SW 1271 (cell line): ENCODE results near the gene CPD.

Source experiments
- DNase-seq, 2 experiments: peaks; one replicate each; lab custom pipeline; 2025; lab: John Stamatoyannopoulos, UW

CPD gene

DNA sequence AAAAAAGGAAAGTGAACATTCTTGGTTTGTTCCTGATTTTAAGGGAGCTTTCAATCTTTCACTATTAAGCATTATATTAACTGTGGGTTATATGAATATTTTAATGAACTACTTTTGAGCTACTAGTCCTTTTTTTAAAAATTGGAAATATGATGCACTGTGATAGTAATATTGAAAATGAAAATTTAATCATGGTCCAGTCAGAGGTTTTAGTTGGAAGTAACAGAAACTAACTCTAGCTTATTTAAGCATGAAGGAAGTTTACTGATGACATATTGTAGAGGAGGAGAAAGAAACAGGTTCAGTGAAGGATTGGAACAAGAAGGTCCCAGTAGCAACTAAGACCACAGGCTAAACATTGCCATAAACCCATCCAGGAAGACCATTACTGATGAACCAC is 24.0 kb upstream of the CPD start:
- DNase-seq: no peak

DNA sequence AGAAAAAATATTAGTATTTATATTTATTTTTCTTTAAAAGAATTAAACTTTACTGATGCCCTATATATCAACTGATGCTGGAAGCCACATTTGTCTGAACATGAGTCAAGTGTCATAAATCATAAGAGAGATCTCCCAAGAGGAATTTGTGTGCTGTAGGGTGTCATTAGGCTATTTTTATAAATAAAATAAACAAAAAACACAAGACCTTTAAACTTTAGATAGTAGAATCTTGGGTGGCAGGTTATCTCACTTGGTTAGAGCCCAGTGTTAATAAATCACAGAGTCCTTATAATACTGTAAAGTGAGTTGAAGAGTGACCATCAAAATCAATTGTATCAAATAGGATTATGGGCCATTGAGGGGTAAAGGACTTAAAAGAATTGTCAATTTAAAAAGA is 21.3 kb upstream of the CPD start:
- DNase-seq: no peak

DNA sequence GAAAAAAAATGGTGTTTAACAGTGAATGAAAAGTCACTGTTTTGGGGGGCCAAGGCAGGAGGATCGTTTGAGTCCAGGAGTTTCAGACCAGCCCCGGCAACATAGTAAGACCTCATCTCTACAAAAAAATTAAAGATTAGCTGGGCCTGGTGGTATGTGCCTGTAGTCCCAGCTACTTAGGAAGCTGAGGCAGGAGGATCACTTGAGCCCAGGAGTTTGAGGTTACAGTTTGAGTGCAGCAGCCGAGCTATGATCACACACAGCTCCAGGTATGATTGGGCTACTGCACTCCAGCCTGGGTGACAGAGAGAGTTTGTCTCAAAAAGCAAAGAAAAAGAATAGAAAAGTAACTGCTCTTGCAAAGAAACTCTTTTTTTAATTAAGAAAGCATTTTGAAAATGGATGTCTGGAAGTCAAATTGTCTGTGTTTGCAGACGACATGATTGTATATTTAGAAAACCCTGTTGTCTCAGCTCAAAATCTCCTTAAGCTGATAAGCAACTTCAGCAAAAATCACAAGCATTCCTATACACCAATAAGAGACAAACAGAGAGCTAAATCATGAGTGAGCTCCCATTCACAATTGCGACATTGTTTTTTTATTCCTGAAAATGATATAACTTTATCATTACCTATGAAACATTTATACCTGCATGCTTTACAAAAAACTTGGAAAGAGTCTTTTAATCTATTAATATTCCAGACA is 20.5 kb upstream of the CPD start:
- no peak for DNase-seq

DNA sequence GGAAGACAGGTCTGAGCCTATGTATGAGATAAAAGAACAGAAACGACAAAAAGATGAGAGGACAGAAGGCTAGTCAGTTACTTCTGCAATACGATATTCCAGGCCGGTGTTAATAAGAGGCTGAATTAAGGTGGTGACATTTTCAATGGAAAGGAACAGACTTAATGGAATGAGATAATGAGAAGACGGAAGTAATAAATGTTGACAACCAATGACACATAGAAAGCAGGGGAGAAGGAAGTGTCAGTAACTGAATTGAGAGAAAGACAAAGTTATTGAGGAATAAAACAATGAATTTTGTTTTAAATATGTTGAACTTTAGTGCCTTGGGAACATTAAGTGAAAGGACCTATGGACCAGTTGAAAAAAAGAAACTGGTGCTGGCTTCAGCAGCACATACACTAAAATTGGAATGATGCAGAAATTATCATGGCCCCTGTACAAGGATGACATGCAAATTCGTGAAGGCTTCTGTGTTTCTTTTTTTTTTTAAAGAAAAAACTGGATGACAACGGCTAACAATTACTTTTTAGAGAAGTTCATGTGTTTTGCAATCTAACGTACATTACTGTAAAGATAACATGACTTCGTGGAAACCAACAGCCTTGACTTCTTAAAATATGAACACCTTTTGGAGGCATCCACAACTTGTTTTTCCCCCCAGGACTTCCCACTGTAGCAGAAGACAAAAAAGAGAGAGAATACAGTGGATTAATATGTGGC is 18.5 kb upstream of the CPD start:
- no peak for DNase-seq

DNA sequence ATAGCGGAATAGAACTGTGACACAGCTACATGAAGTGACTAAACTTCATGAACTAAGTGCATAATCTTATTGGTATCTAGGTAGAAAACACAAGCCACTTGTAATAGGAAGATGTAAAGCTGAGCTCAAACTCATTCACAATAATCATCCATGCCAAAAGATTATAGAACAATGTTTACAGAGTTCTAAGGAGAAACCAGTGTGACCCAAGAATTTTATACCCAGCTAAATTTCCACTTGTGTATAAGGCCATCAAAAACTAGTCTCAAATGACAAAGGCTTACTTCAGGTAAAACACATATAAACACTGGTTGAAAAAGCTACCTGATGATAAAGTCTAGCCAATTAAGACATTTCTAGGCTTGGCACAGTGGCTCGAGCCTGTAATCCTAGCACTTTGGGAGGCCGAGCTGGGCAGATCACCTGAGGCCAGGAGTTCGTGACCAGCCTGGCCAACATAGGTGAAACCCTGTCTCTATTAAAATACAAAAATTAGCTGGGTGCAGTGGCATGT is 16.9 kb upstream of the CPD start:
- DNase-seq: no peak

DNA sequence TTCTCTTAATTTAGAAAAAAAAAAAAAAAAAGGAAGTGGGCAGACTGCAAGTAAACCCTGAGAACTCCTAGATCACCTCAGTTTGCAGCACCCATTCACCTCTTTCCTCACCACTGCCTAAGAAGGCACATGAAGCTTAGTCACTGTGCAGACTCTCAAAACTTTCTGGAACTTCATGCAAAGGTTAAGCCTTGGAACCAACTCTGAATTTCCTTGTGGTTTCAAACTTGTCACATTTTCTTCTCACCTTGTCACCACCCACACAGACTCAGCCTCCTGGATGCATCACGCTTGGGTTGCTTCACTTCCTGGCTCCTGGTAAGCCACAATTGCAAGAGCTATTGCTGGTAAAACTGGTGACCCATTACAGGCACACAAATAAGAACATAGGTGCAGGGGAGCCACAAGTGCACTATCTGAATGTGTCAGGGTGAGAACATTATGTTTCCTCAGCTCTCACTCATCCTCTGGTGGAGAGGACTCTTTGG is 15.0 kb upstream of the CPD start:
- DNase-seq: no peak

DNA sequence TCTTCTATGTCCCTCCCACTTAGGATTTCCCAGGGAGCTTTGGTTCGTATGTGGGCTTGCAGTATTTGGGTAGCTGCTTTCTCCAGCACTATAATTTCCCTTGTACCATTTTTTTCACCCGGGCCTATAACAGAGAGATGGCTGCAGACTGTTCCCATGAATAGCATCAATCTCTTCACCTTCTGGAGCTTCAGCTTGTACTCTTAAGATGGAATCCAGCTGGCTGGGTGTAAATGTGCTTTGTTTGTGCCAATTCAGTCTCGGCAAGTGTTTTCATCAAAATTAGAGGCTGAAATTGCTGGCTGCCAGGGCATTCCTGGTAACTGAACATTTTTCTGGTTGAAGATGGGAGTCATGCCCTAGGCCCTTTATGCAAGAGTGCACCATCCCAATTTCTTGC is 12.2 kb upstream of the CPD start:
- DNase-seq: no peak

DNA sequence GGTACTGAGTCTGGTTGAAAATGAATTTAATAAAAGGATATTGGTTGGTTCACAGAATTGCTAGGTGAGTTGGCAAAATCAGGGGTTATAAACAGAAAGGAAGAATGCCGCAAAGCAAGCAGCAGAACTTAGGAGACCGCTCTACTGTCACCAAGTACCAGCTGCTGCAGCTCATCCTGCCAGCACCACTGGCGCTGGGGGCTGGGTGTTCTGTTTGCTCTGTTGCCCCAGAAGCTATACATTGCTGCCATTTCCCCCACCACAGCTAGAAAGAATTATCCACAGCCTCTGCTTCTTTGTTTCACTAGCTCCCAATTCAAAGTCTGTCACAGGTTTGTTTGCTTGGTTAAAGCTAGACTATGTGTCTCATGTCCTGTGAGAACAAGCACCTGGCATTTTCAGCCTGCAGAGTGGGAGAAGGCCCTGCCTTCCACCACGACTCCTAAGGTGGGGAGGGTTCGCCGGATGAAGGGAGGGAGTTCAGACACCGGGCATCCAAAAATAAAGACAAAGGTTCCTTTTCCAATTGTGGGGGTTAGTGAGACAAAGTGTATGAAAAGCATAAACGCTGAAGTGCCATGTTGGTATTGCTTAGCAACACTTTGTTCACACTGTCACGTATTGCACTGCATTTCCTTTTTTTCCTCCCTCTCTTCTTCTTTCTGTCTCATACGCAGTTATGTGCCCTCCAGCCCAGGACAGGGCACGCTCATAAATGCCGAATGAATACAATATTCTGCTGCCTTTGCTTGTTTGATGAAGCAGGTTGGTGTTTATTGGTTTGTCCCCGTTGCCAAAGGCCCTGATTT is 9.6 kb upstream of the CPD start:
- no peak for DNase-seq

DNA sequence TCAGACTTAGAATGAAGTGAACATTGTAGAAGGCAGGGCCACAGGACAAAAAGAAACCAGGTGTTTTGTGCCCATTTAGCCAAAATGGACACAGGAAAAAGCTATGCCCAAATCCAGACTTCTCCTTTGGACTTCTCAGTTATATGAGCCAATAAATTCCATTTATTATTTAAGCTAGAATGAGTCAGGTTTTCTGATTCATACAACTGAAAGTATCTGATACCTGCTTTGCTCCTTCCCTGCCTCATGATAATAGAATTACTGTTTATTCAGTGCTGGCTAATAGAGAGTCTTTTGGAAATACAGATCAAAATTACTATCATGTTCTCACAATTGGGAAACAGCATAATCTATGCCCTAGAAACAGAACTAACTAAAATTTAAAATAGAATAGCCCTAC is 8.7 kb upstream of the CPD start:
- DNase-seq: no peak

DNA sequence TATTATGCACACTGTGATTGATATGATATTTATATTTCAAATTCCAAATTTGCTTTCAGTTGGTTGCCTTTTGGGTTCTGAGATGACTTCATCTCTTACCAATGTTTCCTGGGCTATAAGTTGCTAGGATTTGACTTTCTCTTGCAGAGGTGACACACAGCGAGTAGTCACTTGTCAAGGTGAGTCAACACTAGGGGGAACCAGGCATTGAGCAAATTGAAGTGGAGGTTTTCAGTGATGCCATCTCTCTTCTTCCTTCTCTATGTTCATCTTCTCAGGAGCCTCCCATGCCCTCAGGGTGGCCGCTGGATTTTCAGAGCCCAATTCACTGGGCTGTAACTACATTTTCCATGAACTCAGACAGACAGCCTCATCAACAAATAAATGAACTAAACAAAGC is 6.0 kb upstream of the CPD start:
- peak in 1 of 2 experiments; percentile 15 for DNase-seq

DNA sequence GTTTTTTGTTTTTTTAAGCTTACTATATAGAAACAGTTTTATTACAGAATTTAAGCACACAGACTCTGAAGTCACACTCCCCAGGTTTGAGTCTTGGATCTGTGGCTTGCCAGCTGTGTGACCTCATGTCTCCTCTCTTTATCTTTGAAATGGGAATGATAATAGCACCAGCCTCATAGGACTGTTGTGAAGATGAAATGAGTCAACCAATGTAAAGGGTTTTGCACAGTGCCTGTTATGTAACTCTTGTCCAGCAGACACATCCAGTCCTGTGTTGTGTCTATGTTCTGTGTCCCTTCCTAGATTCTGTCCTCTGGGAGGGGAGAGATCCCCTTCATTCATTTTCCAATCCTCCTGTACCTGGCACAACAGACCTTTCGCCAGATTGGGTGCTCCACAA is 3.1 kb upstream of the CPD start:
- no peak for DNase-seq

DNA sequence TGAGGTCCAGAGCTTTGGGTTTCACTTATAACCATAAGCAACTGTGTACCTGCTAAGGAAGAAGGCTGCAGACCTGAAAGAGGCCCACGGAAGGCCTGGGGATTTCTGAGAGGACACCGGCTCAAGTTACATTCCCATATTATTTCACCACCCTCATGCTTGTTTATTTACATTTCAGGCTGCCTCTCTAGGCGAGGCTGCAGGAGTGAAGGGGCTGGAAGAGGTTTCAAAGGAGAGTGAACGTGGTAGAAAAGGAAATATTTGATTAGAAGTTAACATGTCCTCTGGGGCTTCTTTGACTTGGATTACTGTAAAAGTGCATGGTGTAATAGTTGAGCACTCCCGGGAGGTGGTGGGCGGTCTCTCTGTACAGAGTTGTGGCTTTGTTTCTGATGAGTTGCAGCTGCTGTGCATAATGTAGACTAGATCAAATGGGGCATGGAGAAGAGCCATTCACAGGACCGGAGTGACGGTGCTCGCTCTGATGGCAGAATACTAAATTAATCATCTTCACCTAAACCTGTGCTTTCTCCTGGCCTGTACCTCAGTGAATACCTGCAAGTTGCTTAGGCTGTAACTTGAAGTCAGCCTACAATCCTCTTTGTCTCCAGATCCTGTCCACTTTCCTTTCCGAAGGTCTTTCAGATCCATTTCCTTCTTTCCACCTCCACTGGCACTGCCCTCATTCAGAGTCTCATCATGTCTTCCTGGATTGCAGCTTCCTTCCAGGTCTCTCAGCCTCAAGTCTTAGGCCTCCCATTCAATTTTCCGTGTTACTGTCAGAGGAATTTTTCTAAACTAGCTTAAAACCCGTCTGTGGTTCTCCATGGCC is 1.9 kb upstream of the CPD start:
- no peak for DNase-seq

DNA sequence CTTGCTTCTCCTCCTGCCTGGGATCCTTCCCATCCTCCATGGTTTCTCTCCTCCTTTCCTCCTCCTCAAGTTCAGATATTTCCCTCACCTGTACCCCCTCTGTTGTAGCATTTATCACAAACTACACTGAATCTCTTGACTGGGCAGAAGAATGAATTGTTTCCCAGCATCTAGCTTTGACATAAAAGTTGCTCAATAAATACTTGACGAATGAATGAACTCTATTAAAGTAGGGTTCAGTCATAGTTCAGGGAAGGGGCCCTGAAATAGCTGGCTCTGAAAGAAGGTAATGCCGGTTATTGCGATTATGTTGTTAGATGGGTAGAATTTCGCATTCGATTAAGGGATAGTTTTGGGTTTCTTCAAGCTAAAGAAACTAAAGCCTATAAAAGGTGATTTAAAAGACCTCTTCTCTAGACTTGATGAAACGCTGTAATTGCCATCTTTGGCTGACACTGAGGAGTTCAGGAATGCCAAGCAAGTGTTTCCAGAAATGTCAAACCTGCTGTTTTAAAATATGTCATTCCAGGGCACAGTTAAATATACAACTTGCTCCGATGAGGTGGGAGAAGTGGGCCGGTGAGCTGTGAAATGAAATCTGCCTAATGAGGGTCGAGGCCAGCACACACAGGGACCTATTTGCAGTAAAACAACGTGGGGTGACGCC is 1.0 kb upstream of the CPD start:
- DNase-seq: no peak

DNA sequence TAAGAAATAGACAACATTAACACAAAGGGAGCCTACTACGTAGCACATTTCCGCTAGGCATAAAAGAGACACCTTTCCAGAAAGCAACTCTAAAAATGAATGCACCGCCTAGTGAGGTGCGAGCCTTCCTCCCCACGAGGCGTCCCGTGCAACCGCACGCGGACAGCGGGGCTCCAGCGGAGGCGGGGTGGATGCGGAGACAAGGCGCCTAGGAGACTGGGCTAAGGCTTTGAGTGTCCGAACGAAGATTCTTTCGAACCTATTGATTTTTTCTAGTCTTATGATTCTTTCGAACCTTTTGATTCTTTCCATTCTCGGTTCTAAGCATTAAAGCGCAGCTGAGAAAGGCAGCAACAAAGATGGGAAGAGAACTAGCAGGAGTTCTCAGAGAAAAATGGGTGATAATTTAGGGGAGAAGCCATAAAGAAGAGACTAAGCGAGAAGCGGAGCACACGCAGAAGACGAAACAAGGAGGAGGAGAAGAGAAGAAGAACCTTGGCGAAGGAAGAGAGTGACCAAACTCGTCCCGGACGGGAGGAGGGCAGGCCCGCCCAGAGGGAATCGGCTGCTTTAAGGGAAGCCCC is 394 bp upstream of the CPD start:
- DNase-seq: no peak

DNA sequence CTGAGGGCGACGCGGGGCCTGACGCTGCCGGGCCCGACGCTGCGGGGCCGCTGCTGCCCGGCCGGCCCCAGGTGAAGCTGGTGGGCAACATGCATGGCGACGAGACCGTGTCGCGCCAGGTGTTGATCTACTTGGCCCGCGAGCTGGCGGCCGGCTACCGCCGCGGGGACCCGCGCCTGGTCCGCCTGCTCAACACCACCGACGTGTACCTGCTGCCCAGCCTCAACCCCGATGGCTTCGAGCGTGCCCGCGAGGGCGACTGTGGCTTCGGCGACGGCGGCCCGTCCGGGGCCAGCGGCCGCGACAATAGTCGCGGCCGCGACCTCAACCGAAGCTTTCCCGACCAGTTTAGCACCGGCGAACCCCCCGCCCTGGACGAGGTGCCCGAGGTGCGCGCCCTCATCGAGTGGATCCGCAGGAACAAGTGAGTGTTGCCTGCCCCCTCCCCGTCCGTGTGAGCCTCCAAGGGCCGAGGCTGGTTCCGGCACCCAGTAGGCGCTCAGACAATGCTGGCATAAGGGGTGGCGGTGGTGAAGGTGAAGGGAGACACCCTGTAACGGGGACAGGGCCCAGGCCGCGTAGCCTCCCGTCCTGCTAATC is 676 bp downstream of the CPD start:
- DNase-seq: no peak

DNA sequence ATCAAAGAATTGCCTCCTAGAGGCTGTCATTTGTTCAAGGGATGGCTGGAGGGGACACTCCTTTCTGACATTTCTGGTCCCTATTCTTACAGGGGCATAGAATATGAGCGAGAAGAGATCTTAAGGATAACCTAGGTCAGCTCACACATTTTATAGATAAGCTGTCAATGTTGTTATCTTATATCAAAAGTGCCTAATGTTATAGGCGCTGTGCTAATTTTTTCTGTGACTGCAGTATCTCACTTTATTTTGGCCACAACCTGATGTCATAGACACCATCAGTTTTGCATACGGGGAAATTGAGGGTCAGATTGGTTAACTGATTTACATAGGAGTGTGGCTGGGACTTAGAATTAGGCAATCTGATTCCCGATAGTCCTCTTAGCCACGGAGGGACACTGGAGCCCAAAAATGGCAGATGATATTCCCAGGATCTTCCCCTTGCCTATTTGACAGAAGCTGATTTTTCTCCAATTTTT is 1.2 kb downstream of the CPD start:
- no peak for DNase-seq

DNA sequence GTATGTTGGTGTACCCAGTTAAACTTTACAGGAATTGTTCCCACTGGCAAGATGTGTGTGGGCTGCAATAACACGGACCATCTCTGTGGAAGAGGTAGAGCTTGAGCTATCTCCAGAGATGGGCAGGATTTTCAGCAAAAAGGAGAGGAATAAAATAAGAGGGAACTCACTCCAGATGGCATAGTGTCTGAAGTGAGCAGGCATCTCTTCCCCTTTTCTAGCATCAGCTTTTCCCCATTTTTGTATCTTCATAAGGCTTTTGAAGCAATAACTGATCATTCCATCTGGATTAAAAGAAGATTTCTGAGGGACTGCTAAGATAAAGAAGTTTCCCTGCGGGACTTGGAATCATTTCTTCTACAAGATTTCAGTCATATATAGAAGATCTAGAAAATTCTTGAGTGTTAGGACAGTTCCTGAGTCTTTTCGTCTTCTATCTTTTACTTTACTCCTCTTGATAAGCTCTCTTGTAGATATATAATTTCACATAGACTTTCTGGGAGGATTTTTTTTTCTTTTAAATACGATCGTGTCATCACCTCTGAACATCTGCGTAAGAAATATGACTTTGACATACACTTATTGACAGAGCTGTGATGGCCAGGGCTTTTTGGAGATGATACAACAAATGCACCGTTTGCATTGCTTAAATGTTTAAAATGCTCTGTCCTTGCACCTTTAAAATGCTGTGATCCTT is 2.1 kb downstream of the CPD start:
- DNase-seq: no peak

DNA sequence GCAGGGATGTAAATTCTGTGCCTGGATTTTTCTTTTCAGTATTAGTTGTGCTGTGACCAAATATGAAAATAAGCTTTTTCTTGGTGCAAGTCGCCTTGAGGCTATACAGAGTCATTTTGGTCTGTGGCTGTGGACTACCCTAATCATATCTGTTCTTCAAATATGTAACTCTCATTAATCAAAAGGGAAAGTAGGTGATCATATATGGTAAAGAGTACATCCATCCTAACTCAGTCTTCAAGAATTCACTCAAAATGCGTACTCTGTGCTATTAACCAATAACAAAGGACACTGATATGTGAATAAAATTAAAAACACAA is 2.6 kb downstream of the CPD start:
- DNase-seq: no peak

DNA sequence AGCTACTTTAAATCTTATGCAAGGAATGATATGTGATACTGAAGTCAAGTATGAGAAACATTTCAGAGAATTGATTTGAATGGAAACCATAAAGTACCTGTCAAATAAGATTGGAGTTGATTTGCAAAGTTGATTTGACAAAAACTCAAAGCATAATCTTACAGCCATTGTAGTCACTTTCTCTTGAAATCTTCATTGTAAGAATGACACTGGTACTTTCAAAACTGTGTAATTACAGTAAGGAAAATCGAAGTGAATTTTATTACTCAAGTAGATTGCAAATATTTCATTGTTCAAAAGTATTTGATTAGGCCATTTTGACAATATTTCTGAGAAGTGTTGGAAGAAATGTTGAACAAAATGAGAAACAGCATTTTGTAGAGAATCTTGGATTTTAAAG is 3.6 kb downstream of the CPD start:
- no peak for DNase-seq
